Lower lobe of right lung (tissue), 2 donors: ENCODE data around the gene TPM4. TPM values are rescaled to one million over a fixed set of nuclear protein-coding genes. Genes with fewer than 3 reads are reported as not detected.
A peak's percentile ranks its signal among the peaks of the same experiment; 100 is the strongest.

Experiments used
- ATAC-seq, 2 donors: fragments of 200-7000 bp; cut with Tn5 transposase; one replicate each; pipeline ENCODE4 v1.9.1; 2020 to 2022; ENCODE audit warnings: mild to moderate bottlenecking in 2 of 2, moderate library complexity in 2 of 2
- DNase-seq: peaks from one replicate; pipeline ENCODE4 v3.0.0-alpha.2; 2020
- H3K27ac ChIP-seq: fragments of 200-600 bp; one replicate; pipeline ENCODE4 v1.8.0; 2022
- H3K27me3 ChIP-seq: fragments of 200-600 bp; one replicate; pipeline ENCODE4 v1.8.0; 2022; ENCODE audit warnings: low read depth
- H3K36me3 ChIP-seq: fragments of 200-600 bp; one replicate; pipeline ENCODE4 v1.8.0; 2022; ENCODE audit warnings: mild to moderate bottlenecking
- H3K4me1 ChIP-seq: fragments of 200-600 bp; one replicate; pipeline ENCODE4 v1.8.0; 2022
- H3K4me3 ChIP-seq: fragments of 200-600 bp; one replicate; pipeline ENCODE4 v1.8.0; 2022; ENCODE audit warnings: mild to moderate bottlenecking
- H3K9me3 ChIP-seq: fragments of 200-600 bp; one replicate; pipeline ENCODE4 v1.8.0; 2022
- intact Hi-C: fragments of 100-400 bp; cut with DNase I; formaldehyde crosslinking; loops from one replicate; pipeline ENCODE4 v1.11.0; 2022
- total RNA-seq: library from RNA; stranded (reverse); fragmentation: NEBNext Ultra II Directional; extraction: Animal tissue kit (Norgen Biotek cat#: 25700); gene quantifications from one replicate; pipeline ENCODE4 v1.2.1, GENCODE V29; 2021
- TF ChIP-seq, protein P1 (sequence below): fragments of 200-600 bp; IDR thresholded peaks from one replicate; pipeline ENCODE4 v1.8.0; 2022; ENCODE audit warnings: antibody characterized with exemption, mild to moderate bottlenecking
- donor health status: DM: no; HTN: yes; CAD: no; lungs with severe emphysema.

The TPM4 gene
- total RNA-seq, 1 donor from 2014 or later, result 319 TPM

DNA sequence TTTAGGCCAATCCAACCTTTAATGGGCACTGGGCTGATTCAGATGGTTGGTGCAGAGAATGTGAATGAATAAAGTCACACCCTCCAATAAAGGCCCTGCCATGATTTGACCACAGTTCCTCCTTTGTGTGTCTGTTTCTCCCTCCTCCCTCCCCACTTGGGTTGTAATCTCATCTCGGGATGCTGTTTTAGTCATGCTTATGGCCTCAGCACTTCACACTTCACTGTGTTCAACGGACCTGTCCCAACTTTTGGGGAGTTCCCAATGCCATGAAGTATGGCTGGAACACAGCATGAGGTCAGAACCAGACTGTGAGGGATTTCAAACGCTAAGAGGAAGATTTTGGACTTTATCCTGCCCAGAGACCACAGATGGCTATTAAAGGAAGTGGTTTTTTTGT is 29.8 kb downstream of the TPM4 start:
- H3K27me3 ChIP-seq, result no peaks in the 10 kb centered on the region
- TF ChIP-seq, protein P1, sequence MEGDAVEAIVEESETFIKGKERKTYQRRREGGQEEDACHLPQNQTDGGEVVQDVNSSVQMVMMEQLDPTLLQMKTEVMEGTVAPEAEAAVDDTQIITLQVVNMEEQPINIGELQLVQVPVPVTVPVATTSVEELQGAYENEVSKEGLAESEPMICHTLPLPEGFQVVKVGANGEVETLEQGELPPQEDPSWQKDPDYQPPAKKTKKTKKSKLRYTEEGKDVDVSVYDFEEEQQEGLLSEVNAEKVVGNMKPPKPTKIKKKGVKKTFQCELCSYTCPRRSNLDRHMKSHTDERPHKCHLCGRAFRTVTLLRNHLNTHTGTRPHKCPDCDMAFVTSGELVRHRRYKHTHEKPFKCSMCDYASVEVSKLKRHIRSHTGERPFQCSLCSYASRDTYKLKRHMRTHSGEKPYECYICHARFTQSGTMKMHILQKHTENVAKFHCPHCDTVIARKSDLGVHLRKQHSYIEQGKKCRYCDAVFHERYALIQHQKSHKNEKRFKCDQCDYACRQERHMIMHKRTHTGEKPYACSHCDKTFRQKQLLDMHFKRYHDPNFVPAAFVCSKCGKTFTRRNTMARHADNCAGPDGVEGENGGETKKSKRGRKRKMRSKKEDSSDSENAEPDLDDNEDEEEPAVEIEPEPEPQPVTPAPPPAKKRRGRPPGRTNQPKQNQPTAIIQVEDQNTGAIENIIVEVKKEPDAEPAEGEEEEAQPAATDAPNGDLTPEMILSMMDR, result no peak
- ATAC-seq (peak in 1 of 2 donors; percentile 19), DNase-seq (no peak)
- H3K4me1 ChIP-seq, result peaks cover 11% of the 10 kb centered on the region
- peak overlapping the region; percentile 4 for H3K27ac ChIP-seq
- H3K9me3 ChIP-seq, result no peaks in the 10 kb centered on the region
- intact Hi-C loops, result no loop called here
- H3K36me3 ChIP-seq, result peaks cover 38% of the 10 kb centered on the region
- no peak overlapping the region for H3K4me3 ChIP-seq

DNA sequence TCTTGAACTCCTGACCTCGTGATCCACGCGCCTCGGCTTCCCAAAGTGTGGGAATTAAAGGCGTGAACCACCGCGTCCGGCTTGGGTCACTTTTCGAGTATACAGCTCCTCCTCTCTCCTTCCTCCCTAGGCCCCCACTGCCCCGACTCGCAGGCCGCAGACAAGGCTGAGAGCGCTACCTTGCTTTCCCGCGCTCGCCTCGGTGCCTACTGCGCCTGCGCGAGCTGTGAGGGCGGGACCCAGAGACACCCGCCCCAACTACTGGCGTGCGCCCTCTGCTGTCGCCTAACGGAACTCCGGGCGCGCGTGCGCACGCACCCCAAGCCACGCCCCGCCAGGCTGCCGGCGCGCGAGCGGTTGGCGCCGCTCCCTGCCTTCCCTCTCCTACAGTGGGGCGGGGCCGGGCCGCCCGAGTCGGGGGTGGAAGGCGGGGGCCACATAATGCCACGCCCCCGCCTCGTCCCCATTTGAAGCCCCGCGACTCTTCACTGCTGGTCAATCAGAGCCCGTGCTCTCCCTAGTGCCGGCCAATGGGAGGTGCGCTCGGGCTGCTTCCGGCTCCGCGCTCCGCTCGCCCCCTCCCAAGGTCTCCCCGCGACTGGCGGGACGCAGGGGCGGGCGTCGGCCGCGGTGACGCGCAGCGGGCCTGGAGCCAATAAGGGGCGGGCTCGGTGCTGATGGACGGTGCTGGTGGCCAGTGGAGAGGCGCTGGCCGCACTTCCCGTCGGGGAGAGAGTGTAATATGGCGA is 35.0 kb downstream of the TPM4 start, which contains the start of gene RAB8A:
Gene RAB8A (plus strand): TSS at position 730 of the 749 bp plus-strand sequence. CDS start 13 bp downstream, at position 743.
- ATAC-seq (peak; percentile 96 to 98), DNase-seq (peak; percentile 99)
- H3K9me3 ChIP-seq, result no peaks in the 10 kb centered on the region
- TF ChIP-seq, protein P1, result peak; percentile 94
- intact Hi-C loops, result no loop called here
- H3K27ac ChIP-seq, result peak within 1 kb of the TSS; percentile 92
- H3K4me1 ChIP-seq, result peaks cover 49% of the 10 kb centered on the region
- H3K4me3 ChIP-seq, result peak within 1 kb of the TSS; percentile 91
- peaks cover 11% of the 10 kb centered on the region for H3K36me3 ChIP-seq
- H3K27me3 ChIP-seq, result no peaks in the 10 kb centered on the region

DNA sequence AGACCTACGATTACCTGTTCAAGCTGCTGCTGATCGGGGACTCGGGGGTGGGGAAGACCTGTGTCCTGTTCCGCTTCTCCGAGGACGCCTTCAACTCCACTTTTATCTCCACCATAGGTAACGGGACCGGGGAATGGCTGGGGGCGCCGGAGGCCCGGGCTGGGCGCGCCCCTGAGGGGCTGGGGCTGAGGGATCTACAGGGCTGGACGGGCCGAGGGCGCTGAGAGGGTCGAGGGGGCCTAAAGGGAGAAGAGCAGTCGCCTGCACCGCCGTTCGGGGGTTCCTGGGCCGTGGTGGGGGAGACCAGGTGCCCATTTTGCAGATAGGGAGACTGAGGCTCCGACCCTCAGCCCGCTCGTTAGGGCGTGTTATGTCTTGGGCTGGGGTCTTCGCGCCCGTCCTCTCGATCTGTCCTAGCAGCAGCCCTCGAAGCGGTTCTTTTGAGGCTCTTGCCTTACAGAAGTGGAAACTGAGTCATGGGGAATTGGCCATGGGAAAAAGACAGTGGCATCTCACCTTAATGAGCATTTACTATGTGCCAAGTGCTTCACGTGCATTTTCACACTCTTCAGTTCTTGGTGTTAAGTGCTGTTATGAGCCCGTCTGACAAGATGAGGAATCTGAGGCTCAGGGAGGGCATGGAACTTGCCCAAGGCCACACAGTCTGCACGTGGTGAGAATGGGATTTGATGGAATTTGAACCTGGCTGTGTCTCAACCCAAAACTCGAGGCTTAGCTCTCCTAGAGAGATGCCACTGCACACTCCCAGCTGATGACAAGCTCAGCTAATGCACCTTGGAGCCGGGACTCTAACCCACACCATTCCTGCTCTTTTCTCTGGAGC is 35.8 kb downstream of the TPM4 start:
- no peaks in the 10 kb centered on the region for H3K27me3 ChIP-seq
- no peaks in the 10 kb centered on the region for H3K9me3 ChIP-seq
- peaks cover 19% of the 10 kb centered on the region for H3K36me3 ChIP-seq
- H3K4me1 ChIP-seq, result peaks cover 54% of the 10 kb centered on the region
- intact Hi-C loops, result no loop called here
- DNase-seq (no peak), ATAC-seq (peak; percentile 2 to 11)
- peak overlapping the region; percentile 92 for H3K27ac ChIP-seq
- TF ChIP-seq, protein P1, result no peak
- H3K4me3 ChIP-seq, result peak overlapping the region; percentile 91

DNA sequence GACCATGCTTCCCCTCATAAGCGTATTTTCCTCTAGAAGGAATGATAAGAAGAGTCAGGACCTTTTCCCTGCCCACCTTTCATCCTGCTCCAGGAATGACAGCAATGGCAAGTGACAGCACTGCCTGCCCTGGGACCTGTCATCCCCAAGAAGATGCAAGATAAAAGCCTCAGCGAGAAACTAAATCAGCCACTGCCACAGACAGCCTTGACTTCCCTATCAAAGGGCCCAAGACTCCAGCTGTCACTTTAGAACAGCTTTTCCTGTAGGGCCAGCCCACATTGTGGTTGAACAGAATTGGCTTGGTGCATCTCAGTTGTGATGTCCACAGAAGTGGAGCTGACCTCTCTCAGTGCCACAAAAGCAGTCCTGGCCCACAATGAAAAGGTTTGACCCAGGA is 36.5 kb downstream of the TPM4 start:
- peaks cover 60% of the 10 kb centered on the region for H3K4me1 ChIP-seq
- peak overlapping the region; percentile 92 for H3K27ac ChIP-seq
- no peak for DNase-seq
- H3K27me3 ChIP-seq, result no peaks in the 10 kb centered on the region
- intact Hi-C loops, result no loop called here
- peaks cover 22% of the 10 kb centered on the region for H3K36me3 ChIP-seq
- H3K4me3 ChIP-seq, result peak overlapping the region; percentile 91
- no peak for ATAC-seq
- H3K9me3 ChIP-seq, result no peaks in the 10 kb centered on the region
- TF ChIP-seq, protein P1, result no peak

DNA sequence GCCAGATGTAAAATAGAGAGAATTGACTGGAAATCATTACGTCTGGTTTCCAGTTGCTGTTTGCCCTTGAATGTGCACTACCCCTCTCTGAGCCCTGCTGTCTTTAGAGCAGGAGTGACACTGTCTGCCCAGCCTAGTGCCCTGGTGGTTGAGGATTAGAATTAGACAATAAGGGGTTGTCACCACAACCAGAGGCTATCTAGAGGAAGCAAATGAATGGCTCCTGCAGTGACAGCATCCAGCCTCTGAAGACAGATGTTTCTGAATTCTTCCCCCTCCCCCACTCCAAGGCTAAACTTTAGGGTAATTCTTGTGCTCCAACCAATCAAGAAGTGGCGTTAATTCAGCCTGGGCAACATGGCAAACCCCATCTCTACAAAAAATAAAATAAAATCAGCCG is 37.4 kb downstream of the TPM4 start:
- Histone ChIP-seq H3K27me3 (no peaks in the 10 kb centered on the region), H3K4me3 (no peak overlapping the region), H3K9me3 (no peaks in the 10 kb centered on the region), H3K27ac (no peak overlapping the region), H3K4me1 (peaks cover 70% of the 10 kb centered on the region), H3K36me3 (peaks cover 32% of the 10 kb centered on the region)
- DNase-seq (no peak), ATAC-seq (no peak)
- TF ChIP-seq, protein P1, result no peak
- intact Hi-C loops, result no loop called here
